OCI-LY3 (cell line): ENCODE measurements around the gene COL4A2.

Experiments
- CTCF ChIP-seq: fragments of 200-600, 300-600 bp; sonication (generic); IDR thresholded peaks from 2 replicates; pipeline ENCODE4 v1.5.1; 2014; ENCODE audit warnings: antibody characterized with exemption, low read length, low read depth
- EZH2phosphoT487 ChIP-seq: fragments of 200-600 bp; shearing (Covaris generic); IDR thresholded peaks from 2 replicates; pipeline ENCODE4 v1.6.1; 2018; ENCODE audit warnings: antibody characterized with exemption, mixed run types, low read depth

- no peak for TF ChIP-seq CTCF
- no peak for TF ChIP-seq EZH2phosphoT487
These were observed 12.3 kb downstream of the COL4A2 start for GRCh38 chr13:110319397-110319773.
